GM21529 (cell line): ENCODE results near the gene LEMD2.

Experiments used
- ATAC-seq: cut with Tn5 transposase; IDR thresholded peaks from one replicate; pipeline ENCODE4 v1.9.1; 2021; ENCODE audit not compliant: unreplicated experiment

LEMD2 gene

DNA sequence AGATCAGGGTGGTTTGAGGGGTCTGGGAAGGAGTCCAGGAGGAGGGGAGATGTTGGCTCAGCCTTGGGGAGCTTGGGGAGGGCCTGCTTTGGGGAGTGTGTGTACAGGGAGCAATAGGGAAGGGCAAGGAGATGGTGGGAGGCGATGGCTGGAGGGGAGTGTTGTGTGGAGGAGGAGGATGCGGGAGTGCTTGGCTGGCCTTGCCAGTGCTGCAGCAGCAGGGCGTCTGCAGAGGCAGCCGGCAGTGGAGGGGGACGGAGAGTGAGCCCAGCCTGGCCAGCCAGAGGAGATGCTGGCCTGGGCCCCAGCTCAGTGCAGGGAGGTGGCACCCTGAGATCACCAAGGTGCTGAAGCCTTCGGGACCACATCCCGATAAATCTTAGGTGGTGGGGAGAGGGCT, 46.1 kb downstream of the LEMD2 start:
- no peak for ATAC-seq

DNA sequence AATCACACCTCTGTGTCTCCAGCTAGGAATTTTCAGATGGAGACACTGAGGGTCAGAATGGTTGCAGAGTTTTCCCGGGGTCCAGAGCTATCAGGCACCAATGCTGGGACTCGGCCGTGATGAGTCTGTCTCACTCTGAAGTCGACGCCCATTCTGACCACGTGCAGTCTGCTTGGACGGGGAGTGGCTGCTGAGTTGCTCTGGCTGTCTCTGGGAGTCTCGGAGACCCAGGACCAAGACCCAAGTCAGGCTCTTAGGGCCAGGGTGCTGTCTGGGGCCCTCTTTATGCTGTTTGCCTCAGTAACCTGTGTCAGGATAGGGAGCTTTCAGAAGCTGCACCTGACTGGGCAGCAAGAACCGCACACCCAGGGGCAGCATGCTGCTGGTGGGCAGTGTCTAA, 46.8 kb downstream of the LEMD2 start:
- ATAC-seq: no peak

GRCh38 chr6:33740794-33741193, 48.1 kb downstream of the LEMD2 start:
- no peak for ATAC-seq

GRCh38 chr6:33740204-33740608, 48.7 kb downstream of the LEMD2 start:
- no peak for ATAC-seq

GRCh38 chr6:33739571-33739970, 49.4 kb downstream of the LEMD2 start:
- no peak for ATAC-seq

- no peak for ATAC-seq
Measured at GRCh38 chr6:33738879-33739278, 50.1 kb downstream of the LEMD2 start.

DNA sequence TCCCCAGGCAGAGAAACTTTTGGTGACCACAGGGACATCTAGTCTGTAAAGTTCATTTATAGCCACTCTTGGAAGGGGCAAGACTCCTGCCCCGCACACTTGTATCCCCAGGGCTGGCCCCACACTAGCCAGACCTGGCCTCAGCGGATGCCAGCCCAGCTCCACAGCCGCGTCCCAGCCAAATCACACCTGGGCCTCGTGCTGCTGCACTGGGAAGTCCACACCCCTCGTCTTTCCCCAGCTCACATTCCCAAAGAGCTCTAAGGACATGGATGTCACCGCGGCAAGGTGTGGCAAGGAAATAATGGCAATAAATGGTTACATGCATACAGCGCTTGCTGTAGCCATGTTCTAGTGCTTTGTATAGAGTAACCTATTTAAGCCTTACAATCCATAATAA, 50.8 kb downstream of the LEMD2 start:
- ATAC-seq: no peak

- no peak for ATAC-seq
Measured at GRCh38 chr6:33737267-33738026, 51.5 kb downstream of the LEMD2 start.

GRCh38 chr6:33735216-33735615, 53.7 kb downstream of the LEMD2 start:
- no peak for ATAC-seq

DNA sequence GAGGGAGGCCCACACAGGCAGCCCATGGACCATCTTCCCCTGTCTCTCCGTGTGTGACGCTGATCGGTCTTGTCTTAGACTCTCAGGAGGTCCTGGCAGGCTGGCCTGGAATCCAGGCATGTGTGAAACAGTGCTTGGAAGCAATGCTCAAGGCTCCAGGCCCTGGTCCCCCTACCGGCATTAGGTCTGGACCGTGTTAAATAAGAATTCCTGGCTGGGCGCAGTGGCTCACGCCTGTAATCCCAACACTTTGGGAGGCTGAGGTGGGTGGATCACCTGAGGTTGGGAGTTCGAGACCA, 55.3 kb downstream of the LEMD2 start:
- ATAC-seq: no peak

- ATAC-seq: no peak
Measured at GRCh38 chr6:33732817-33733708, 55.9 kb downstream of the LEMD2 start.

DNA sequence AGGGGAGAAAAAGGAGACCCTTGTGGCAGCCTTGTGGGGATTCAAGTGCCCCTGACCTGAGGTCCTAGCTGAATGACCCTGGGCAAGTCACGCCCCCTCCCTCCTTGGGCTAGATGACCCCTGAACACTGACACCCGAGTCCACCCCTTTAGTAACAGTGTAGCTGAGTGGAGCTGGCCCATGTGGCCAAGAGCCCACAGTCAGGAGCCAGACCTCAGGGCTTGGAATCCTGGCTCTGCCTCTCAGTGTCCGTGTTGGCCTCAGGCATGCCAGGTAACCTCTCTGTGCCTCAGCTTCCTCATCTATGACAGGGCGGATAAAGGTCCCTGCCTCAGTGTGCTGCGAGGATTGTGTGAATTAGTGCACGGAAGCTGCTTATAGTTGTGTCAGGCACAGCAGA, 56.5 kb downstream of the LEMD2 start:
- ATAC-seq: no peak

GRCh38 chr6:33731751-33732282, 57.1 kb downstream of the LEMD2 start:
- no peak for ATAC-seq

DNA sequence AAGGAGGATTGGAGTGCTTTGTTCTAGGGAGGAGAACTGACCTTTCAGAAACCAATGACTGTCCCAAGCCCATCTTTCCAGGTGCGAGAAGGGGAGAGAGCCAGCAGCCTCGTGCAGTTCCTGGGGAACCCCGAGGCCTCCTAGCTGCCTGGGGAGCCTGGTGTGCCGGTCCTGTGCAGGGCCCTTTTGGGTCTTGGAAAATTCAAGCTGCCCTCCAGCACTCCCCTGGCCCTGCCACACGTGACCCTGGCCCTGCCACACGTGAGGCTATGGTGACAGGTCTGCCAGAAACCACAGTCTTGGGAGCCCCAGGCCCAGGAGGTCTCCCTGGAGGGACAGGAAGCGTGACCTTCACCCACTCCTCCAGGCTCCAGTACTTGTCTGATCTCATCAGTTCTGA, 57.9 kb downstream of the LEMD2 start:
- ATAC-seq: no peak

DNA sequence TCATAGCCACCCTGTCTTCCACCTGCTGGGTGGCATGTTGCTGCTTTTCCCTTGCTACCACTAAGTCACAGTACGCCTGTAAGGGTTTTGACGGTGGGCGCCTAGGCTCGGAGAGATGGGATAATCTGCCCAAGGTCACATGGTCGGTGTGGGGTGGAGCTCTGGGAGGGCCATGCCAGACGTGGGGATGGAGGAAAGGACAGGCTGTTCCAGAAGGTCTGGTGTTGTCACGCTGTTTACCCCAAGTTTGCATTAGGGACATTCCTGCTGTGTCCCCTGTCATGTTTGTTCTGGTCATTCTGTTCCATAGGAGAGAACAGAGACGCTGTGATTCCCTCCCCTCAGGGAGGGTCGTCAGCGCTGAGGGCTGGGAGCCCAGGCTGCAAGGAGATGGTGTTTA, 58.3 kb downstream of the LEMD2 start:
- ATAC-seq: no peak

- no peak for ATAC-seq
Measured at GRCh38 chr6:33729059-33729458, 59.9 kb downstream of the LEMD2 start.

DNA sequence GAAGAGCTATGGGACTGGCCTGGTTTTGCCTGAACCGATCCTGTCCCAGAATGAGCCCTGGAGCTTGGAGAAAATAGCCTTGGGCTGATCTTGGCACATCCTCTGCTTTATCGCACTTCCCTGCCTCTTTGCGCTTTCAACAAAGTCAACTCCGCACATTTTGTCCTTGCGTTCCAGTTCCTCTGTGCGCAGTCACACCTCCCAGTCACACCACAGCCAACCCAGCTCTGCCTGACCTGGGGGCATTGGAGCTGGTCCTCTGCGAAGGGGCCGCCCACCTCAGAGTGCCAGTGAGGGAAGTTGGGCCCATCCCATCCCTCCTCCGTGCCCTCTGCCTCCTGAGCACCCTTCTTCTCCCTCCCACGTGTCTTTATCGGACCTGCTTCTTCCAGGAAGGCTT, 60.5 kb downstream of the LEMD2 start:
- no peak for ATAC-seq

DNA sequence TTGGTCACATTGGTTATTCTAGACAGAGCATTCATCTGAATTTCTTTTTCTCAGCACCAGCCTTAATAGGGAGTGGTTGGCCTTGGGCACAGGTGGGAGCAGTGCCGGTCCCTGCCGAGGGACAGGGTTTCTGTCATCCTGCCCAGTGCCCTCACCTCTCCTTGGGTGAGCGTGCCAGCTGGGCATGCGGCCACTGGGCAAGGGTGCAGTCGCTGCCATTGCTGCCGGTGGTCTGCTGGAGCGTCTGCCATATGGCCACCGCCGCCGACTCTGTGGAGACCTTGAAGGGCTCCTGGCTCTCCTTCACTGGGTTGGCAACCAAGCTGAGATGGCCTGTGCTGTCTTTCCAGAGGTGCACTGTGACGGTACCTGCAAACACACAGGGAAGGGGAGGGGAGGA, 61.0 kb downstream of the LEMD2 start:
- ATAC-seq: no peak

- no peak for ATAC-seq
Measured at GRCh38 chr6:33727126-33727525, 61.8 kb downstream of the LEMD2 start.

DNA sequence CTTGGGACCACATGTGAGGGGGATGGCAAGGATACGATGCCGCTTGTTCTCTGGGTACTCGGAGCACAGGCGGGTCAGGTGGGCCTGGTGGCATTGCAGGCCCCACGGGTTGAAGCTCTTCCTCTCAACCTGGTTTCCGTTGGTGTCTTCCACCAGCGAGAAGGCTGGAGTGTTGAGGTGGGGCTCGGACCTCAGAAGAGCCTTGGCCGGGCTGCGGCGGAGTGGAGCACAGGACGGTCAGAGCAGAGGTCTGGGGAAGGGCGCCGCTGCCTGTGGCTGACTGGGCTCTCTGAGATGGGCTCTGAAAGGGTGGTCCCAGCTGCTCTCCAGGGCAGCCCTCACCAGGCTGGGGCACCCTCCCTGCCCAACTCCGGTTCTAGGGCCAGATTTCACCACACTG, 62.2 kb downstream of the LEMD2 start:
- ATAC-seq: no peak

- no peak for ATAC-seq
Measured at GRCh38 chr6:33725891-33726673, 62.8 kb downstream of the LEMD2 start.
